ENCODE measurements around the gene FMNL2. TPM values are rescaled to one million over a fixed set of nuclear protein-coding genes. Genes with fewer than 3 reads are reported as not detected.

Gene FMNL2
- total and polyA plus RNA-seq, 2 experiments from 2014 or later: 16.5 to 45.4 TPM

DNA sequence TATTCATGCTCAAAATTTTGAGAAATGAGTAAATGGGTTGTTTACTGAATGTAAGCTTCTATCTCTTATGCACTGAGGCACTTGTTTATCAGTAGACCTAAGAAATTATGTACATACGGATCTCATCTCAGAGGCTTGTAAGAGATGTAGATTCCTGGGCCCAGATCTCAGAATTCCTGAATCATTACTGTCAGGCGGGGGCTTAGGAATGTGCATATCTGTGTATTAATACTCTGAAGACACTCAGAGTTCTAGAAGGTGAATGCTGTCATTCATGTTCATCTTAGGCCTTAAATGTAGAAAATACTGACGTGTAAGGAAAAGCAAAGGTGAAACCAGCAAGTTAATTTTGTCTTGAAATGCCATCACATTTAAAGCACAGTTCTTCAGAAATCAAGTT lies 169.6 kb downstream of the FMNL2 start:
- Mint-ChIP-seq H3K36me3 (ENCODE audit: low read depth) (no peaks in the 10 kb centered on the region), H3K4me3 (no peak overlapping the region), H3K27me3 (ENCODE audit: insufficient read depth, low read depth, poor library complexity) (no peaks in the 10 kb centered on the region), H3K27ac (peak overlapping the region; percentile 78), H3K4me1 (peaks cover 41% of the 10 kb centered on the region), H3K9me3 (no peaks in the 10 kb centered on the region)
- Histone ChIP-seq H3K27ac (ENCODE audit: low read depth) (no peak overlapping the region), H3K79me2 (replicated peaks; ENCODE audit: insufficient read depth) (peaks cover 76% of the 10 kb centered on the region), H3F3A (replicated peaks; ENCODE audit: low read depth) (no peaks in the 10 kb centered on the region), H4K20me1 (replicated peaks; ENCODE audit: insufficient read depth) (peaks cover 9% of the 10 kb centered on the region), H3K4me1 (ENCODE audit: insufficient read depth) (no peaks in the 10 kb centered on the region; the same call in none of the 2 replicates), H3K36me3 (ENCODE audit: insufficient read depth) (no peaks in the 10 kb centered on the region), H3K4me3 (no peak overlapping the region), H2AFZ (no peak overlapping the region), H3K27me3 (ENCODE audit: insufficient read depth) (no peaks in the 10 kb centered on the region), H3K4me2 (no peak overlapping the region), H3K9me2 (ENCODE audit: insufficient read depth) (peaks cover 4% of the 10 kb centered on the region; the same call in 1 of the 2 replicates)
- TF ChIP-seq ZNF331 (CRISPR knock-in tag; IDR thresholded peaks at IDR 0.05; ENCODE audit: low read depth): no peak
- no peak for TF ChIP-seq POLR2AphosphoS5 (IDR thresholded peaks at IDR 0.05; ENCODE audit: low read depth)
- no peak for TF ChIP-seq ZNF114 (CRISPR knock-in tag; IDR thresholded peaks at IDR 0.05)
- TF ChIP-seq, protein P1, sequence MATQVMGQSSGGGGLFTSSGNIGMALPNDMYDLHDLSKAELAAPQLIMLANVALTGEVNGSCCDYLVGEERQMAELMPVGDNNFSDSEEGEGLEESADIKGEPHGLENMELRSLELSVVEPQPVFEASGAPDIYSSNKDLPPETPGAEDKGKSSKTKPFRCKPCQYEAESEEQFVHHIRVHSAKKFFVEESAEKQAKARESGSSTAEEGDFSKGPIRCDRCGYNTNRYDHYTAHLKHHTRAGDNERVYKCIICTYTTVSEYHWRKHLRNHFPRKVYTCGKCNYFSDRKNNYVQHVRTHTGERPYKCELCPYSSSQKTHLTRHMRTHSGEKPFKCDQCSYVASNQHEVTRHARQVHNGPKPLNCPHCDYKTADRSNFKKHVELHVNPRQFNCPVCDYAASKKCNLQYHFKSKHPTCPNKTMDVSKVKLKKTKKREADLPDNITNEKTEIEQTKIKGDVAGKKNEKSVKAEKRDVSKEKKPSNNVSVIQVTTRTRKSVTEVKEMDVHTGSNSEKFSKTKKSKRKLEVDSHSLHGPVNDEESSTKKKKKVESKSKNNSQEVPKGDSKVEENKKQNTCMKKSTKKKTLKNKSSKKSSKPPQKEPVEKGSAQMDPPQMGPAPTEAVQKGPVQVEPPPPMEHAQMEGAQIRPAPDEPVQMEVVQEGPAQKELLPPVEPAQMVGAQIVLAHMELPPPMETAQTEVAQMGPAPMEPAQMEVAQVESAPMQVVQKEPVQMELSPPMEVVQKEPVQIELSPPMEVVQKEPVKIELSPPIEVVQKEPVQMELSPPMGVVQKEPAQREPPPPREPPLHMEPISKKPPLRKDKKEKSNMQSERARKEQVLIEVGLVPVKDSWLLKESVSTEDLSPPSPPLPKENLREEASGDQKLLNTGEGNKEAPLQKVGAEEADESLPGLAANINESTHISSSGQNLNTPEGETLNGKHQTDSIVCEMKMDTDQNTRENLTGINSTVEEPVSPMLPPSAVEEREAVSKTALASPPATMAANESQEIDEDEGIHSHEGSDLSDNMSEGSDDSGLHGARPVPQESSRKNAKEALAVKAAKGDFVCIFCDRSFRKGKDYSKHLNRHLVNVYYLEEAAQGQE (IDR thresholded peaks at IDR 0.05; ENCODE audit: unreplicated experiment): no peak
- TF ChIP-seq EZH2phosphoT487 (IDR thresholded peaks at IDR 0.05; ENCODE audit: unreplicated experiment): no peak
- no peak for TF ChIP-seq EZH2 (IDR thresholded peaks at IDR 0.05; ENCODE audit: low read depth, unreplicated experiment)
- TF ChIP-seq NANOG (IDR thresholded peaks at IDR 0.05; ENCODE audit: borderline replicate concordance): no peak
- TF ChIP-seq, protein P2, sequence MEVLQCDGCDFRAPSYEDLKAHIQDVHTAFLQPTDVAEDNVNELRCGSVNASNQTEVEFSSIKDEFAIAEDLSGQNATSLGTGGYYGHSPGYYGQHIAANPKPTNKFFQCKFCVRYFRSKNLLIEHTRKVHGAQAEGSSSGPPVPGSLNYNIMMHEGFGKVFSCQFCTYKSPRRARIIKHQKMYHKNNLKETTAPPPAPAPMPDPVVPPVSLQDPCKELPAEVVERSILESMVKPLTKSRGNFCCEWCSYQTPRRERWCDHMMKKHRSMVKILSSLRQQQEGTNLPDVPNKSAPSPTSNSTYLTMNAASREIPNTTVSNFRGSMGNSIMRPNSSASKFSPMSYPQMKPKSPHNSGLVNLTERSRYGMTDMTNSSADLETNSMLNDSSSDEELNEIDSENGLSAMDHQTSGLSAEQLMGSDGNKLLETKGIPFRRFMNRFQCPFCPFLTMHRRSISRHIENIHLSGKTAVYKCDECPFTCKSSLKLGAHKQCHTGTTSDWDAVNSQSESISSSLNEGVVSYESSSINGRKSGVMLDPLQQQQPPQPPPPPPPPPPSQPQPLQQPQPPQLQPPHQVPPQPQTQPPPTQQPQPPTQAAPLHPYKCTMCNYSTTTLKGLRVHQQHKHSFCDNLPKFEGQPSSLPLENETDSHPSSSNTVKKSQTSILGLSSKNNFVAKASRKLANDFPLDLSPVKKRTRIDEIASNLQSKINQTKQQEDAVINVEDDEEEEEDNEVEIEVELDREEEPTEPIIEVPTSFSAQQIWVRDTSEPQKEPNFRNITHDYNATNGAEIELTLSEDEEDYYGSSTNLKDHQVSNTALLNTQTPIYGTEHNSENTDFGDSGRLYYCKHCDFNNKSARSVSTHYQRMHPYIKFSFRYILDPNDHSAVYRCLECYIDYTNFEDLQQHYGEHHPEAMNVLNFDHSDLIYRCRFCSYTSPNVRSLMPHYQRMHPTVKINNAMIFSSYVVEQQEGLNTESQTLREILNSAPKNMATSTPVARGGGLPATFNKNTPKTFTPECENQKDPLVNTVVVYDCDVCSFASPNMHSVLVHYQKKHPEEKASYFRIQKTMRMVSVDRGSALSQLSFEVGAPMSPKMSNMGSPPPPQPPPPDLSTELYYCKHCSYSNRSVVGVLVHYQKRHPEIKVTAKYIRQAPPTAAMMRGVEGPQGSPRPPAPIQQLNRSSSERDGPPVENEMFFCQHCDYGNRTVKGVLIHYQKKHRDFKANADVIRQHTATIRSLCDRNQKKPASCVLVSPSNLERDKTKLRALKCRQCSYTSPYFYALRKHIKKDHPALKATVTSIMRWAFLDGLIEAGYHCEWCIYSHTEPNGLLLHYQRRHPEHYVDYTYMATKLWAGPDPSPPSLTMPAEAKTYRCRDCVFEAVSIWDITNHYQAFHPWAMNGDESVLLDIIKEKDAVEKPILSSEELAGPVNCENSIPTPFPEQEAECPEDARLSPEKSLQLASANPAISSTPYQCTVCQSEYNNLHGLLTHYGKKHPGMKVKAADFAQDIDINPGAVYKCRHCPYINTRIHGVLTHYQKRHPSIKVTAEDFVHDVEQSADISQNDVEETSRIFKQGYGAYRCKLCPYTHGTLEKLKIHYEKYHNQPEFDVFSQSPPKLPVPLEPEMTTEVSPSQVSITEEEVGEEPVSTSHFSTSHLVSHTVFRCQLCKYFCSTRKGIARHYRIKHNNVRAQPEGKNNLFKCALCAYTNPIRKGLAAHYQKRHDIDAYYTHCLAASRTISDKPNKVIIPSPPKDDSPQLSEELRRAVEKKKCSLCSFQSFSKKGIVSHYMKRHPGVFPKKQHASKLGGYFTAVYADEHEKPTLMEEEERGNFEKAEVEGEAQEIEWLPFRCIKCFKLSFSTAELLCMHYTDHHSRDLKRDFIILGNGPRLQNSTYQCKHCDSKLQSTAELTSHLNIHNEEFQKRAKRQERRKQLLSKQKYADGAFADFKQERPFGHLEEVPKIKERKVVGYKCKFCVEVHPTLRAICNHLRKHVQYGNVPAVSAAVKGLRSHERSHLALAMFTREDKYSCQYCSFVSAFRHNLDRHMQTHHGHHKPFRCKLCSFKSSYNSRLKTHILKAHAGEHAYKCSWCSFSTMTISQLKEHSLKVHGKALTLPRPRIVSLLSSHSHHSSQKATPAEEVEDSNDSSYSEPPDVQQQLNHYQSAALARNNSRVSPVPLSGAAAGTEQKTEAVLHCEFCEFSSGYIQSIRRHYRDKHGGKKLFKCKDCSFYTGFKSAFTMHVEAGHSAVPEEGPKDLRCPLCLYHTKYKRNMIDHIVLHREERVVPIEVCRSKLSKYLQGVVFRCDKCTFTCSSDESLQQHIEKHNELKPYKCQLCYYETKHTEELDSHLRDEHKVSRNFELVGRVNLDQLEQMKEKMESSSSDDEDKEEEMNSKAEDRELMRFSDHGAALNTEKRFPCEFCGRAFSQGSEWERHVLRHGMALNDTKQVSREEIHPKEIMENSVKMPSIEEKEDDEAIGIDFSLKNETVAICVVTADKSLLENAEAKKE (CRISPR knock-in tag; IDR thresholded peaks at IDR 0.05): no peak
- TF ChIP-seq, protein P3, sequence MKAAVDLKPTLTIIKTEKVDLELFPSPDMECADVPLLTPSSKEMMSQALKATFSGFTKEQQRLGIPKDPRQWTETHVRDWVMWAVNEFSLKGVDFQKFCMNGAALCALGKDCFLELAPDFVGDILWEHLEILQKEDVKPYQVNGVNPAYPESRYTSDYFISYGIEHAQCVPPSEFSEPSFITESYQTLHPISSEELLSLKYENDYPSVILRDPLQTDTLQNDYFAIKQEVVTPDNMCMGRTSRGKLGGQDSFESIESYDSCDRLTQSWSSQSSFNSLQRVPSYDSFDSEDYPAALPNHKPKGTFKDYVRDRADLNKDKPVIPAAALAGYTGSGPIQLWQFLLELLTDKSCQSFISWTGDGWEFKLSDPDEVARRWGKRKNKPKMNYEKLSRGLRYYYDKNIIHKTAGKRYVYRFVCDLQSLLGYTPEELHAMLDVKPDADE (IDR thresholded peaks at IDR 0.05): no peak
- TF ChIP-seq CREB1 (CRISPR knock-in tag; IDR thresholded peaks at IDR 0.05; ENCODE audit: low read depth): no peak
- TF ChIP-seq, protein P4, sequence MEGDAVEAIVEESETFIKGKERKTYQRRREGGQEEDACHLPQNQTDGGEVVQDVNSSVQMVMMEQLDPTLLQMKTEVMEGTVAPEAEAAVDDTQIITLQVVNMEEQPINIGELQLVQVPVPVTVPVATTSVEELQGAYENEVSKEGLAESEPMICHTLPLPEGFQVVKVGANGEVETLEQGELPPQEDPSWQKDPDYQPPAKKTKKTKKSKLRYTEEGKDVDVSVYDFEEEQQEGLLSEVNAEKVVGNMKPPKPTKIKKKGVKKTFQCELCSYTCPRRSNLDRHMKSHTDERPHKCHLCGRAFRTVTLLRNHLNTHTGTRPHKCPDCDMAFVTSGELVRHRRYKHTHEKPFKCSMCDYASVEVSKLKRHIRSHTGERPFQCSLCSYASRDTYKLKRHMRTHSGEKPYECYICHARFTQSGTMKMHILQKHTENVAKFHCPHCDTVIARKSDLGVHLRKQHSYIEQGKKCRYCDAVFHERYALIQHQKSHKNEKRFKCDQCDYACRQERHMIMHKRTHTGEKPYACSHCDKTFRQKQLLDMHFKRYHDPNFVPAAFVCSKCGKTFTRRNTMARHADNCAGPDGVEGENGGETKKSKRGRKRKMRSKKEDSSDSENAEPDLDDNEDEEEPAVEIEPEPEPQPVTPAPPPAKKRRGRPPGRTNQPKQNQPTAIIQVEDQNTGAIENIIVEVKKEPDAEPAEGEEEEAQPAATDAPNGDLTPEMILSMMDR (conservative IDR thresholded peaks at IDR 0.05; ENCODE audit: low read depth in 2 of 2): no peak
- TF ChIP-seq JUNB (IDR thresholded peaks at IDR 0.05; ENCODE audit: unreplicated experiment): no peak
- TF ChIP-seq STAT1 (IDR thresholded peaks at IDR 0.05; ENCODE audit: unreplicated experiment): no peak
- DNase-seq (ENCODE audit: low spot score) (no peak), ATAC-seq (no peak)
